ENCODE results near the gene SSUH2. TPM values are rescaled to one million over a fixed set of nuclear protein-coding genes. Genes with fewer than 3 reads are reported as not detected.

Gene SSUH2
- total and polyA plus RNA-seq, 2 of the 4 experiments (the other 2 are of a cell fraction): 0.10 TPM; not detected in 1

DNA sequence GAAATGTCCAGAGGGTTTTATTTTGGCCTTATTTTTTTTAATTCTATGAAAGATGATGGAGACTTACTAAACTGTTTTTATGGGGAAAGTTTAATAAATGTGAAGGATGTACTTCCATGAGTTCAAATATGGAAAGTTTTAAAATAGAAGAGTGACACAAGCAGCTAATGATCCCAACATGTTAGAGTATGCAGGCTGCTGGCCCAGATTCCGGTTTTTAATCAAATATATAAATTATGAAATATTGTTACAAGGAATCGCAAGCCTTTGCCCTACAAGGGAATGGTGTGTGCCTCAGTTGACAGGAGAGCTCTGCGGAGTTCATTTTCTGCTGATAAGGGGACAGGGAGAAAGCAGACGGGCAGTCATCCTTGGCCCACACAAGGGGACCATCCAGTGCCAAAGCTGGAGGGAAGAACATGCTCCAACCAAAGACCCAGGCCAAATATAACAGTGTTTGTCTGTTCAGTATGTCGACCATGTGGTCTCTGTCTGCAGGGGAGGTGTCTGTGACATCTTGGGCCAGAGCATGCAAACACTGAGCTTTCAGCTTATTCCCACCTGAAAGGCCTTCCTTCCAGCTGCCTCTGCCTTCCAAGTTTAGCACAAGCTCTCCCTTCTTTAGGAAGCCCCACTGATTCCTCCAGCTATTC lies 69.8 kb downstream of the SSUH2 start:
- Histone ChIP-seq H2AFZ (replicated peaks; ENCODE audit: low read length, poor library complexity) (no peak overlapping the region), H4K8ac (ENCODE audit: low read depth in 2 of 2, low read length in 2 of 2) (peak overlapping the region; percentile 37 to 50; a peak in 2 of 4 replicates), H3K23ac (ENCODE audit: low read depth, low read length) (peak overlapping the region; percentile 71; the same call in 1 of the 2 replicates), H3K9me3 (ENCODE audit: control insufficient read depth, insufficient read depth, low read length) (no peaks in the 10 kb centered on the region), H2AK9ac (replicated peaks; ENCODE audit: low read depth, low read length, poor library complexity) (no peak overlapping the region), H3K4me1 (ENCODE audit: control insufficient read depth, insufficient read depth, low read length) (peaks cover 24% of the 10 kb centered on the region), H2BK15ac (ENCODE audit: low read depth, low read length) (peak overlapping the region; percentile 87; the same call in 2 of the 3 replicates), H3K4me2 (ENCODE audit: low read depth, low read length) (no peak overlapping the region), H2BK120ac (ENCODE audit: low read depth, low read length) (peak overlapping the region; percentile 80), H3K56ac (ENCODE audit: extremely low read depth, insufficient read depth, low read length) (peak overlapping the region; percentile 18; the same call in 1 of the 2 replicates), H3K27me3 (ENCODE audit: control insufficient read depth, insufficient read depth, low read length) (no peaks in the 10 kb centered on the region), H2BK20ac (ENCODE audit: low read depth, low read length) (peak overlapping the region; percentile 95), H2BK5ac (ENCODE audit: low read depth, low read length, poor library complexity, severe bottlenecking) (peak overlapping the region; percentile 95), H3K14ac (replicated peaks; ENCODE audit: low read depth, low read length) (peak overlapping the region; percentile 61), H4K5ac (ENCODE audit: low read depth, low read length) (peak overlapping the region; percentile 65), H3K9ac (ENCODE audit: low read depth, low read length) (no peak overlapping the region), H3K36me3 (ENCODE audit: control insufficient read depth, insufficient read depth, low read length) (peaks cover 5% of the 10 kb centered on the region; the same call in 1 of the 2 replicates), H3K9me1 (ENCODE audit: insufficient read depth, low read length) (peaks cover 27% of the 10 kb centered on the region), H3K27ac (ENCODE audit: insufficient read depth, low read length) (peak overlapping the region; percentile 22; the same call in 1 of the 2 replicates), H3K18ac (ENCODE audit: low read depth, low read length) (peak overlapping the region; percentile 91), H3K79me1 (ENCODE audit: low read depth in 1 of 2, low read length in 2 of 2) (no peaks in the 10 kb centered on the region), H3K4me3 (ENCODE audit: insufficient read depth, low read depth, low read length) (no peak overlapping the region), H2AK5ac (ENCODE audit: low read depth, low read length) (peak overlapping the region; percentile 90; the same call in 1 of the 2 replicates), H3K4ac (ENCODE audit: low read depth, low read length) (peak overlapping the region; percentile 92), H4K91ac (ENCODE audit: insufficient read depth, low read depth, low read length) (peak overlapping the region; percentile 86), H4K20me1 (ENCODE audit: insufficient read depth, low read length) (peaks cover 8% of the 10 kb centered on the region)
- intact Hi-C loops (cut with micrococcal nuclease) (loop anchor here (1.0 to 5.0 kb wide), 2 partner anchors 14 to 48 kb away; no protein-coding TSS in a partner anchor), dilution Hi-C loops (cut with HindIII; ENCODE audit: low sequenced_read_pairs, unreplicated experiment) (no loop called here), in situ Hi-C loops (cut with MboI; ENCODE audit: low sequenced_read_pairs) (no loop called here)
- BruUV-seq (replicated peaks): no TSS peak
- 50% methylated on average over 2 of the region's 5 CpGs; no CpG with 5 or more reads in 1 of the 2 experiments for WGBS, 2 experiments (ENCODE audit: extremely low coverage in 2 of 2, insufficient read length in 1 of 2)
- DNase-seq (no peak), ATAC-seq (ENCODE audit: low read depth) (no peak)
- ChIA-PET CTCF (interaction anchor here (0.5 kb wide), 1 partner anchor 909 kb away, joined by 3 read pairs; no protein-coding TSS in a partner anchor), POLR2A (ENCODE audit: unreplicated experiment) (interaction anchor here (0.5 kb wide), 1 partner anchor 74 kb away, joined by 3 read pairs; no protein-coding TSS in a partner anchor)
- TF ChIP-seq MAFK (IDR thresholded peaks at IDR 0.05; ENCODE audit: low read depth, low read length) (no peak), POLR2A (IDR thresholded peaks at IDR 0.05; ENCODE audit: low read depth, low read length) (no peak), RCOR1 (IDR thresholded peaks at IDR 0.05; ENCODE audit: insufficient replicate concordance, low read length) (no peak), CHD1 (IDR thresholded peaks at IDR 0.05; ENCODE audit: low read depth, low read length) (no peak), CEBPB (IDR thresholded peaks at IDR 0.05; ENCODE audit: low read depth, low read length) (no peak), SMC3 (IDR thresholded peaks at IDR 0.05; ENCODE audit: low read depth, low read length) (no peak), RFX5 (IDR thresholded peaks at IDR 0.05; ENCODE audit: low read depth, low read length) (no peak)
